H1 (cell line): ENCODE data around the gene PDE4B. TPM values are rescaled to one million over a fixed set of nuclear protein-coding genes. Genes with fewer than 3 reads are reported as not detected.

ENCODE experiments used
- CHD1 ChIP-seq: IDR thresholded peaks from 2 replicates; pipeline ENCODE4 v1.6.1; 2012; ENCODE audit warnings: low read depth, low read length, improper control_type of control experiment
- CHD2 ChIP-seq: IDR thresholded peaks from 2 replicates; pipeline ENCODE4 v1.6.1; 2012; ENCODE audit warnings: low read length, improper control_type of control experiment
- CREB1 ChIP-seq: IDR thresholded peaks from 2 replicates; pipeline ENCODE4 v1.6.1; 2012; ENCODE audit warnings: inconsistent platforms
- CTBP2 ChIP-seq: IDR thresholded peaks from 2 replicates; pipeline ENCODE4 v1.7.0; 2011; ENCODE audit warnings: borderline replicate concordance, mild to moderate bottlenecking, moderate library complexity, mixed read lengths, low read length; ENCODE audit not compliant: insufficient read depth, insufficient read length
- EZH2 ChIP-seq: fragments of 200-600 bp; sonication (generic); IDR thresholded peaks from 2 replicates; pipeline ENCODE4 v1.7.1; 2012; ENCODE audit warnings: low read depth, mild to moderate bottlenecking, moderate library complexity, low read length, inconsistent platforms; ENCODE audit not compliant: severe bottlenecking
- JUND ChIP-seq: IDR thresholded peaks from 2 replicates; pipeline ENCODE4 v1.6.1; 2011; ENCODE audit warnings: mild to moderate bottlenecking, improper control_type of control experiment, low read length
- PHF8 ChIP-seq: fragments of 200-600 bp; sonication (generic); conservative IDR thresholded peaks from 2 replicates; pipeline ENCODE4 v1.7.1; 2012; ENCODE audit warnings: low read depth, mild to moderate bottlenecking, inconsistent platforms, low read length, moderate library complexity
- POU5F1 ChIP-seq: IDR thresholded peaks from 2 replicates; pipeline ENCODE4 v1.6.1; 2011; ENCODE audit warnings: low read depth, mild to moderate bottlenecking, low read length, moderate library complexity
- SP4 ChIP-seq: IDR thresholded peaks from 2 replicates; pipeline ENCODE4 v1.6.1; 2012; ENCODE audit warnings: low read length, inconsistent platforms
- TCF12 ChIP-seq: IDR thresholded peaks from 2 replicates; pipeline ENCODE4 v1.6.1; 2011; ENCODE audit warnings: low read depth, mild to moderate bottlenecking, low read length
- ZNF274 ChIP-seq: IDR thresholded peaks from 2 replicates; pipeline ENCODE4 v1.7.0; 2012; ENCODE audit warnings: low read length, borderline replicate concordance; ENCODE audit errors: extremely low read depth
- polyA plus RNA-seq, 7 experiments: library from polyadenylated mRNA; depleted of rRNA in 3 of 7; stranded (reverse) in 5 of 7; unstranded in 2 of 7; fragments of >200 nt in 5 of 7; fragments of 200-250 nt in 2 of 7; gene quantifications; 1 replicate in 5 of 7; 2 replicates in 1 of 7; 4 replicates in 1 of 7; pipeline versions ENCODE4 v1.2.1 to v1.2.3, GENCODE V29; 2011 to 2013; ENCODE audit warnings: missing spikeins in 2 of 7, mixed read lengths in 2 of 7
- total RNA-seq: library from RNA; stranded (reverse); fragmentation: NEBNext Ultra II Directional; extraction: Animal tissue kit (Norgen Biotek cat#: 25700); gene quantifications from 2 replicates; pipeline ENCODE4 v1.2.1, GENCODE V29; 2021
- TF ChIP-seq, protein P1 (sequence below), 3 experiments: IDR thresholded peaks; 1 replicate in 2 of 3; 2 replicates in 1 of 3; pipeline versions ENCODE4 v1.5.1 to v1.6.1; 2011; ENCODE audit warnings: low read length in 3 of 3, mild to moderate bottlenecking in 3 of 3, inconsistent platforms in 2 of 3, low read depth in 1 of 3, moderate library complexity in 1 of 3; ENCODE audit not compliant: insufficient read depth in 1 of 3; ENCODE audit errors: control extremely low read depth in 1 of 3

The PDE4B gene
- total and polyA plus RNA-seq, 2 of the 8 experiments (the other 6 are each of a cell fraction or from before 2014, with no cell fraction given), result 5.0 to 15.1 TPM

DNA sequence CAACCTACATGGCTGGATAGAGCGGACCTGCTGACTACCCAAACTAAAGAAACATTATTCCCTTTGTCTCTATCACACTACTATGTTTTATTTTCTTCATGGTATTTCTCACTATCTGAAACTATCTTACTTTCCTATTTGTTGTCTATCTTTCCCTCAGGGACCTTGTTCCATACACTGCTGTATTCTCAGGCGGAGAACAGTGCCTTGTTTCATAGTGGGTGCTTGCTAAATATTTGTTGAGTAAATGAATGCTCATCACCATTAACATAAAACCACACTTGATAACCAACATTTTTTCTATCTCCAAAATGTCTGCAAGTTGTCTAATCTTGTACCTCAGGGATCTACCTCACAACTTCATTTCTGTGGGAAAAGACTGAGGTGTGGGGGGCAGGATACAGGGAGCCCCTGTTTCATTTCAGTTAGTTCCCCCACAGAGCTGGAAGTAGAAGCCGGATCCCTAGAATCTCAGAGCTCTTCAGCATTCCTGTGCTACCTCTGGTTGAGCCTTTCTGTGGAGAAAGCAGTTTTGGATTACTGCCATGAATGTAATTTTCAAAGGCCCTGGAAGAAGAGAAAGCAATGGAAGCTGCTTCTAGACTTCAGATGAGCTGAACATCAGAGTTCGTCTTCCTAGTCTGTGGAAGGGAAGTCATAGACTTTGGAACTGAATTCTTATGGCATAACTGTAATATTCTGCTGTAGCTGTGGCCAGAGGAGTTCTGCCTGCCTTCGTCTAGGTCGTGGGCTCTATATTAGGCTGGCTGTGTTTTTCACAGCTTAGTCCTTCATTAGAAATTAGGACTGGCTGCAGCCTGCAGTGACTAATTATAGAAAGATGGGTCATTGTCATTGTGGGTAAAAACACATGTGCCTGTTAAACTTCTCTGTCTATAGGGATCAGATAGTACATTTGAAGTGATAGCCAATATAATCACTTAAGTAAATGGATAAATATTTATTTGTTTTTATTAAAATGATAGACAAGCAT is 448.1 kb downstream of the PDE4B start (continued):
- TF ChIP-seq, protein P1, sequence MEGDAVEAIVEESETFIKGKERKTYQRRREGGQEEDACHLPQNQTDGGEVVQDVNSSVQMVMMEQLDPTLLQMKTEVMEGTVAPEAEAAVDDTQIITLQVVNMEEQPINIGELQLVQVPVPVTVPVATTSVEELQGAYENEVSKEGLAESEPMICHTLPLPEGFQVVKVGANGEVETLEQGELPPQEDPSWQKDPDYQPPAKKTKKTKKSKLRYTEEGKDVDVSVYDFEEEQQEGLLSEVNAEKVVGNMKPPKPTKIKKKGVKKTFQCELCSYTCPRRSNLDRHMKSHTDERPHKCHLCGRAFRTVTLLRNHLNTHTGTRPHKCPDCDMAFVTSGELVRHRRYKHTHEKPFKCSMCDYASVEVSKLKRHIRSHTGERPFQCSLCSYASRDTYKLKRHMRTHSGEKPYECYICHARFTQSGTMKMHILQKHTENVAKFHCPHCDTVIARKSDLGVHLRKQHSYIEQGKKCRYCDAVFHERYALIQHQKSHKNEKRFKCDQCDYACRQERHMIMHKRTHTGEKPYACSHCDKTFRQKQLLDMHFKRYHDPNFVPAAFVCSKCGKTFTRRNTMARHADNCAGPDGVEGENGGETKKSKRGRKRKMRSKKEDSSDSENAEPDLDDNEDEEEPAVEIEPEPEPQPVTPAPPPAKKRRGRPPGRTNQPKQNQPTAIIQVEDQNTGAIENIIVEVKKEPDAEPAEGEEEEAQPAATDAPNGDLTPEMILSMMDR (IDR thresholded peaks at IDR 0.05; ENCODE audit: control extremely low read depth in 1 of 3, insufficient read depth in 1 of 3, low read depth in 1 of 3, low read length in 3 of 3), result no peak
- TF ChIP-seq CHD1 (no peak), CTBP2 (no peak), SP4 (no peak), CHD2 (no peak), EZH2 (no peak), JUND (no peak), ZNF274 (no peak), POU5F1 (no peak), CREB1 (no peak), PHF8 (no peak), TCF12 (no peak)
